MCF 10A (cell line): ENCODE results near the gene PGR. TPM values are rescaled to one million over a fixed set of nuclear protein-coding genes. Genes with fewer than 3 reads are reported as not detected.
"Not testable (repeated sequence)": the region's sequence is repeated elsewhere in the genome, so short reads cannot be mapped to it uniquely, and the experiment has no call there.

Experiments
- BruUV-seq: library from RNA; stranded (reverse); fragments of 400-500 nt; replicated peaks from 2 replicates; lab custom pipeline; 2021; lab: Mats Ljungman, UMichigan
- CTCF ChIA-PET: fragments of 300-600 bp; sonication (Branson Sonifier 250); formaldehyde crosslinking; extraction: SDS; loops from one replicate; lab custom pipeline; 2021; ENCODE audit warnings: antibody characterized with exemption, inconsistent platforms; lab: Yijun Ruan, JAX
- POLR2A ChIA-PET: fragments of 300-600, 350-650 bp; sonication (Branson Sonifier 250); formaldehyde crosslinking; extraction: SDS; loops from one replicate; lab custom pipeline; 2020; ENCODE audit warnings: antibody characterized with exemption, inconsistent platforms; lab: Yijun Ruan, JAX
- DNase-seq: peaks from one replicate; pipeline ENCODE4 v3.0.0-alpha.2; 2018; ENCODE audit not compliant: unreplicated experiment
- H3K27ac Mint-ChIP-seq: one replicate; pipeline ENCODE4 v1.8.0; 2022; ENCODE audit warnings: mild to moderate bottlenecking, low read depth, mixed read lengths; ENCODE audit not compliant: unreplicated experiment
- H3K27me3 Mint-ChIP-seq: one replicate; pipeline ENCODE4 v1.8.0; 2022; ENCODE audit warnings: mixed read lengths; ENCODE audit not compliant: insufficient read depth, unreplicated experiment
- H3K36me3 Mint-ChIP-seq: one replicate; pipeline ENCODE4 v1.8.0; 2022; ENCODE audit warnings: mild to moderate bottlenecking, moderate library complexity, mixed read lengths; ENCODE audit not compliant: insufficient read depth, unreplicated experiment
- H3K4me1 Mint-ChIP-seq: one replicate; pipeline ENCODE4 v1.8.0; 2022; ENCODE audit warnings: mixed read lengths; ENCODE audit not compliant: insufficient read depth, unreplicated experiment
- H3K4me3 Mint-ChIP-seq: one replicate; pipeline ENCODE4 v1.8.0; 2022; ENCODE audit warnings: mild to moderate bottlenecking, moderate library complexity, mixed read lengths; ENCODE audit not compliant: unreplicated experiment
- H3K9me3 Mint-ChIP-seq: one replicate; pipeline ENCODE4 v1.8.0; 2022; ENCODE audit warnings: mixed read lengths; ENCODE audit not compliant: unreplicated experiment
- intact Hi-C: fragments of 100-400 bp; cut with micrococcal nuclease; formaldehyde crosslinking; loops from 2 replicates; pipeline ENCODE4 v1.14.1; 2022
- total RNA-seq: library from RNA; stranded (reverse); gene quantifications from 2 replicates; pipeline ENCODE4 v1.2.3, GENCODE V29; 2022
- TF ChIP-seq, protein P1 (sequence below): fragments of 200-600 bp; IDR thresholded peaks from one replicate; pipeline ENCODE4 v1.8.0; 2022; ENCODE audit warnings: antibody characterized with exemption, mild to moderate bottlenecking; ENCODE audit not compliant: unreplicated experiment

The PGR gene
- total RNA-seq, 1 experiment from 2014 or later, result not detected

DNA sequence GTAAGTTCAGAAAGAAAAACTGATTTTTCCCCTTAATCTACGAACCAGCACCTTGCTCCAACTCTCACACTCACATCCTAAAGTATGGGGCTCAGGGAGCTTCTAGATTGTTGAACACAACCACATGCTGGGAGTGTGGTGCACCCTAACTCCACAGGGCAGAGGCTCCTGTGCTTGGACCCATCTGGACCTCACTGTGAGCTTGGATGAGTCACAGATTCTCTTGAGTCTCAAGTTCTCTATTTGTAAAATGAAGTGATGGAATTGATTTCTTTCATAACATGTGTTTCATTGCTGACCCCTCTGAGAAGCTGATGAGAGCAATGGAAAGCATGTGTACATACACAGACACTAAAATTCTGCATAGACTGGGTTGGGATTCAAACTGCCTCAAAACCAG, 109.7 kb downstream of the PGR start:
- intact Hi-C loops, result no loop called here
- H3K27me3 Mint-ChIP-seq, result no peaks in the 10 kb centered on the region
- ChIA-PET CTCF (interaction anchor here (0.6 to 1.1 kb wide), 4 partner anchors 33 to 416 kb away, joined by 3 to 5 read pairs (median 4); no protein-coding TSS in a partner anchor), POLR2A (interaction anchor here (0.6 to 1.3 kb wide), 2 partner anchors 12 to 46 kb away, joined by 4 to 5 read pairs; no protein-coding TSS in a partner anchor)
- H3K27ac Mint-ChIP-seq, result no peak overlapping the region
- H3K4me3 Mint-ChIP-seq, result no peak overlapping the region
- no peaks in the 10 kb centered on the region for H3K9me3 Mint-ChIP-seq
- H3K4me1 Mint-ChIP-seq, result no peaks in the 10 kb centered on the region
- no TSS peak for BruUV-seq
- no peak for DNase-seq
- no peaks in the 10 kb centered on the region for H3K36me3 Mint-ChIP-seq
- TF ChIP-seq, protein P1, sequence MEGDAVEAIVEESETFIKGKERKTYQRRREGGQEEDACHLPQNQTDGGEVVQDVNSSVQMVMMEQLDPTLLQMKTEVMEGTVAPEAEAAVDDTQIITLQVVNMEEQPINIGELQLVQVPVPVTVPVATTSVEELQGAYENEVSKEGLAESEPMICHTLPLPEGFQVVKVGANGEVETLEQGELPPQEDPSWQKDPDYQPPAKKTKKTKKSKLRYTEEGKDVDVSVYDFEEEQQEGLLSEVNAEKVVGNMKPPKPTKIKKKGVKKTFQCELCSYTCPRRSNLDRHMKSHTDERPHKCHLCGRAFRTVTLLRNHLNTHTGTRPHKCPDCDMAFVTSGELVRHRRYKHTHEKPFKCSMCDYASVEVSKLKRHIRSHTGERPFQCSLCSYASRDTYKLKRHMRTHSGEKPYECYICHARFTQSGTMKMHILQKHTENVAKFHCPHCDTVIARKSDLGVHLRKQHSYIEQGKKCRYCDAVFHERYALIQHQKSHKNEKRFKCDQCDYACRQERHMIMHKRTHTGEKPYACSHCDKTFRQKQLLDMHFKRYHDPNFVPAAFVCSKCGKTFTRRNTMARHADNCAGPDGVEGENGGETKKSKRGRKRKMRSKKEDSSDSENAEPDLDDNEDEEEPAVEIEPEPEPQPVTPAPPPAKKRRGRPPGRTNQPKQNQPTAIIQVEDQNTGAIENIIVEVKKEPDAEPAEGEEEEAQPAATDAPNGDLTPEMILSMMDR, result no peak

DNA sequence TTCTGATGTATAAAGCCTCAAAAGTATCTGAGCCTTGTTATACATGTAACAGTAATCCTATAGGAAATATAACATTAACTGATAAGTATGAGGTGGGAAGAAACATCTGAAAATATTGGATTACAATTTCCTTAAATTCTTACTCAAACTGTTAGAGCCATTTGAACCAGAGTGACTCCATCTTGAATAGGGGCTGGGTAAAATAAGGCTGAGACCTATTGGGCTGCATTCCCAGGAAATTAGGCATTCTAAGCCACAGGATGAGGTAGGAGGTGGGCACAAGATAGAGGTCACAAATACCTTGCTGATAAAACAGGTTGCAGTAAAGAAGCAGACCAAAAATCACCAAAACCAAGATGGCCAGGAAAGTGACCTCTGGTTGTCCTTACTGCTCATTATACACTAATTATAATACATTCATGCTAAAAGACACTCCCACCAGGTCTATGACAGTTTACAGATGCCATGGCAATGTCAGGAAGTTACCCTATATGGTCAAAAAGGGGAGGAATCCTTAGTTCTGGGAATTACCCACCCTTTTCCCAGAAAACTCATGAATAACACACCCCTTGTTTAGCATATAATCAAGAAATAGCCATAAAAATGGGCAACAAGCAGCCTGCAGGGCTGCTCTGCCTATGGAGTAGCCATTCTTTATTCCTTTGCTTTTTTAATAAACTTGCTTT, 114.9 kb downstream of the PGR start:
- Mint-ChIP-seq H3K4me3 (no peak overlapping the region), H3K27me3 (no peaks in the 10 kb centered on the region), H3K4me1 (no peaks in the 10 kb centered on the region), H3K36me3 (no peaks in the 10 kb centered on the region), H3K9me3 (no peaks in the 10 kb centered on the region), H3K27ac (no peak overlapping the region)
- POLR2A ChIA-PET, result no interaction called here
- no peak for DNase-seq
- TF ChIP-seq, protein P1, result no peak
- CTCF ChIA-PET, result interaction anchor here (0.7 kb wide), 1 partner anchor 11 kb away, joined by 3 read pairs; no protein-coding TSS in a partner anchor
- intact Hi-C loops, result no loop called here
- BruUV-seq, result no TSS peak

DNA sequence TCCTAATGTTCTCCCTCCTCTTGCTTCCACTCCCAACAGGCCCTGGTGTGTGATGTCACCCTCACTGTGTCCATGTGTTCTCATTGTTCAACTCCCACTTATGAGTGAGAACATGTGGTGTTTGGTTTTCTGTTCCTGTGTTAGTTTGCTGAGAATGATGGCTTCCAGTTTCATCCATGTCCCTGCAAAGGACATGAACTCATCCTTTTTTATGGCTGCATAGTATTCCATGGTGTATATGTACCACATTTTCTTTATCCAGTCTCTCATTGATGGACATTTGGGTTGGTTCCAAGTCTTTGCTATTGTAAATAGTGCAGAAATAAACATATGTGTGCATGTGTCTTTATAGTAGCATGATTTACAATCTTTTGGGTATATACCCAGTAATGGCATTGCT, 115.9 kb downstream of the PGR start:
- H3K4me3 Mint-ChIP-seq, H3K4me1 Mint-ChIP-seq, CTCF ChIA-PET, BruUV-seq, POLR2A ChIA-PET, H3K27ac Mint-ChIP-seq, H3K27me3 Mint-ChIP-seq, intact Hi-C loops, H3K36me3 Mint-ChIP-seq, H3K9me3 Mint-ChIP-seq, DNase-seq: not testable (repeated sequence)

DNA sequence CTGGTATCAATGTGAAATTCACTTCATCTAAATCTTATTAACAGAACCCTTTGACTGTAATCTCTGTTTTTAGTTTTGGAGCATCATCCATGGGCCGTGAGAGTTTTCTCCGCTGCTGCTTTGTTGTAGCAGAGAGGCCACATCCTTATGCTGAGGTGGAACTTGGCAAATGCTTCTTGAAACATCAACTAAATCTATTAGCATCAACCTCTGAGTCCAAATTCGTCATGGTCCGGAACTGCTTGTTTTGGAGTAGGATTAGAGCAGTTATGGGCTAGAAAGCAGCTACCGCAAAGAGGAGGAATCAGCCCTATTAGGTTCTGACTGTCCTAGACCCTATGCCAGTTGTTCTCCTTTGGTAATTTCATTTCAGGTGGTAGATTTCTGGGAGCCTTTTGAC, 117.7 kb downstream of the PGR start:
- Mint-ChIP-seq H3K4me1 (no peaks in the 10 kb centered on the region), H3K36me3 (no peaks in the 10 kb centered on the region), H3K27ac (no peak overlapping the region), H3K27me3 (no peaks in the 10 kb centered on the region), H3K4me3 (no peak overlapping the region), H3K9me3 (no peaks in the 10 kb centered on the region)
- intact Hi-C loops, result no loop called here
- ChIA-PET CTCF (interaction anchor here (1.3 kb wide), 1 partner anchor 14 kb away, joined by 3 read pairs; no protein-coding TSS in a partner anchor), POLR2A (no interaction called here)
- BruUV-seq, result no TSS peak
- no peak for DNase-seq
- TF ChIP-seq, protein P1, result no peak
